KMS-11 (cell line): ENCODE results near the gene PATE3.

ENCODE experiments used
- H2AFZ ChIP-seq: fragments of 200-600 bp; sonication (generic); 2 replicates; pipeline ENCODE4 v1.6.1; 2016; ENCODE audit warnings: antibody characterized with exemption, mixed run types, low read depth
- H3K27ac ChIP-seq: fragments of 200-600 bp; sonication (generic); 2 replicates; pipeline ENCODE4 v1.6.1; 2016; ENCODE audit warnings: mild to moderate bottlenecking, mixed run types
- H3K27me3 ChIP-seq: fragments of 200-600 bp; sonication (generic); 2 replicates; pipeline ENCODE4 v1.6.1; 2017; ENCODE audit warnings: mild to moderate bottlenecking, low read depth, mixed run types, moderate library complexity; ENCODE audit not compliant: insufficient read depth
- H3K36me3 ChIP-seq: fragments of 200-600 bp; sonication (generic); 2 replicates; pipeline ENCODE4 v1.6.1; 2017; ENCODE audit warnings: mild to moderate bottlenecking, mixed run types; ENCODE audit not compliant: insufficient read depth
- H3K4me1 ChIP-seq: fragments of 200-600 bp; sonication (generic); 2 replicates; pipeline ENCODE4 v1.6.1; 2016; ENCODE audit warnings: mild to moderate bottlenecking, low read depth, mixed run types; ENCODE audit not compliant: poor library complexity, severe bottlenecking
- H3K4me2 ChIP-seq: fragments of 200-600 bp; sonication (generic); 2 replicates; pipeline ENCODE4 v1.7.0; 2016; ENCODE audit warnings: mild to moderate bottlenecking, mixed run types
- H3K4me3 ChIP-seq: fragments of 200-600 bp; sonication (generic); IDR thresholded peaks from 2 replicates; pipeline ENCODE4 v1.6.1; 2017; ENCODE audit warnings: low read depth, low read length, mixed read lengths; ENCODE audit not compliant: insufficient read depth
- H3K79me2 ChIP-seq: fragments of 200-600 bp; sonication (generic); 2 replicates; pipeline ENCODE4 v1.6.1; 2016; ENCODE audit warnings: low read depth, mixed run types; ENCODE audit not compliant: insufficient read depth
- H3K9ac ChIP-seq: fragments of 200-600 bp; sonication (generic); 2 replicates; pipeline ENCODE4 v1.6.1; 2016; ENCODE audit warnings: mild to moderate bottlenecking, mixed run types
- H4K20me1 ChIP-seq: fragments of 200-600 bp; sonication (generic); 2 replicates; pipeline ENCODE4 v1.6.1; 2016; ENCODE audit warnings: mild to moderate bottlenecking, mixed run types; ENCODE audit not compliant: insufficient read depth
- TF ChIP-seq, protein P1 (sequence below): fragments of 200-600 bp; sonication (generic); conservative IDR thresholded peaks from 2 replicates; pipeline ENCODE4 v1.6.1; 2017; ENCODE audit warnings: low read depth, mild to moderate bottlenecking, antibody characterized with exemption, low read length, moderate library complexity, mixed read lengths

Gene PATE3

DNA sequence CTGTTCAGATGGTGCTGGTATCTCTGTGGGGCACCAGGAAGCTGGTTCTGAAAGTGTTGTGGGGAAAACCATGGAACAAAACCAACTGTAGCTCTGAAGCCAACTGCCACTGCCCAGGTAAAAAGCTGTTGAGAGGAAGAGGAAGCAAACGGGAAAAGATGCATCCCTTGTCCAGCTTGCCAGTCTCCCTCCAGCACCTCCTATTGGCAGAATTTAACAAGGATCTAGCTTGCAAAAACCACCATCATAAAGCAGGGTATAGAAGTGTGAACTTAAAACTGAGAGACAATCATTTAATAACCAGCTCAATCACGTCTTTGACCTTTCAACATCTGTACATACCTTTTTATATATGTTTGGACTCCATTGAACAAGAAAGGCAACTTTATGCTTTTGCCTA, 37.3 kb upstream of the PATE3 start:
- Histone ChIP-seq H3K36me3 (no peaks in the 10 kb centered on the region), H2AFZ (no peak overlapping the region), H3K27ac (no peak overlapping the region), H3K4me1 (no peaks in the 10 kb centered on the region), H3K4me2 (no peak overlapping the region), H3K4me3 (no peak overlapping the region), H3K9ac (no peak overlapping the region), H3K27me3 (no peaks in the 10 kb centered on the region), H4K20me1 (no peaks in the 10 kb centered on the region), H3K79me2 (no peaks in the 10 kb centered on the region)
- TF ChIP-seq, protein P1, sequence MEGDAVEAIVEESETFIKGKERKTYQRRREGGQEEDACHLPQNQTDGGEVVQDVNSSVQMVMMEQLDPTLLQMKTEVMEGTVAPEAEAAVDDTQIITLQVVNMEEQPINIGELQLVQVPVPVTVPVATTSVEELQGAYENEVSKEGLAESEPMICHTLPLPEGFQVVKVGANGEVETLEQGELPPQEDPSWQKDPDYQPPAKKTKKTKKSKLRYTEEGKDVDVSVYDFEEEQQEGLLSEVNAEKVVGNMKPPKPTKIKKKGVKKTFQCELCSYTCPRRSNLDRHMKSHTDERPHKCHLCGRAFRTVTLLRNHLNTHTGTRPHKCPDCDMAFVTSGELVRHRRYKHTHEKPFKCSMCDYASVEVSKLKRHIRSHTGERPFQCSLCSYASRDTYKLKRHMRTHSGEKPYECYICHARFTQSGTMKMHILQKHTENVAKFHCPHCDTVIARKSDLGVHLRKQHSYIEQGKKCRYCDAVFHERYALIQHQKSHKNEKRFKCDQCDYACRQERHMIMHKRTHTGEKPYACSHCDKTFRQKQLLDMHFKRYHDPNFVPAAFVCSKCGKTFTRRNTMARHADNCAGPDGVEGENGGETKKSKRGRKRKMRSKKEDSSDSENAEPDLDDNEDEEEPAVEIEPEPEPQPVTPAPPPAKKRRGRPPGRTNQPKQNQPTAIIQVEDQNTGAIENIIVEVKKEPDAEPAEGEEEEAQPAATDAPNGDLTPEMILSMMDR = no peak

- no peak overlapping the region for H2AFZ ChIP-seq
- no peaks in the 10 kb centered on the region for H3K79me2 ChIP-seq
- H3K4me3 ChIP-seq = no peak overlapping the region
- H3K4me1 ChIP-seq = no peaks in the 10 kb centered on the region
- TF ChIP-seq, protein P1 = no peak
- no peak overlapping the region for H3K27ac ChIP-seq
- no peak overlapping the region for H3K9ac ChIP-seq
- no peak overlapping the region for H3K4me2 ChIP-seq
- H4K20me1 ChIP-seq = no peaks in the 10 kb centered on the region
- no peaks in the 10 kb centered on the region for H3K27me3 ChIP-seq
- no peaks in the 10 kb centered on the region for H3K36me3 ChIP-seq
Observed at GRCh38 chr11:125756050-125756449, 31.9 kb upstream of the PATE3 start.

- H3K4me1 ChIP-seq = no peaks in the 10 kb centered on the region
- no peak overlapping the region for H3K9ac ChIP-seq
- H4K20me1 ChIP-seq = no peaks in the 10 kb centered on the region
- no peaks in the 10 kb centered on the region for H3K79me2 ChIP-seq
- H3K4me2 ChIP-seq = no peak overlapping the region
- no peaks in the 10 kb centered on the region for H3K27me3 ChIP-seq
- H2AFZ ChIP-seq = no peak overlapping the region
- TF ChIP-seq, protein P1 = no peak
- no peak overlapping the region for H3K27ac ChIP-seq
- no peaks in the 10 kb centered on the region for H3K36me3 ChIP-seq
- no peak overlapping the region for H3K4me3 ChIP-seq
Observed at GRCh38 chr11:125762445-125762844, 25.5 kb upstream of the PATE3 start.

DNA sequence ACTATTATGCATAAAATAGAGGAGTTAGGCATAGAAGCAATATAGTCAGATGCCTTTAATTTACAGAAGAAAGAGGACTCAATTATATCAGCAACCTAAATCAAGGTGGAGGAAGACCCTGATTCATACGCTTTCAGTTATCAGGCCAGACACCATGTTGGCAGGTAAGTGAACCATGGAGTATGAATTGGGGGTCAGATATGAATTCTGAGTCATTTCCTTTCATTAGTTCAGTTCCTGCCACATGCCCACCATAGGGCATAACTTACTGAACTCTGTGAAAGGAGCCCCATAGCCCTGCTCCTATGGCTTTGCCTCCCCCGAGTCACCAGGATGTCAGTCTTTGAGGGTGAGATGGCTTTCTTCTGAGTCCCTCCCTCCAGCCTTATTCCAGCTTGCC, 24.4 kb upstream of the PATE3 start:
- no peak overlapping the region for H2AFZ ChIP-seq
- H3K27me3 ChIP-seq = no peaks in the 10 kb centered on the region
- no peaks in the 10 kb centered on the region for H3K4me1 ChIP-seq
- no peak overlapping the region for H3K4me3 ChIP-seq
- no peaks in the 10 kb centered on the region for H4K20me1 ChIP-seq
- no peak overlapping the region for H3K9ac ChIP-seq
- H3K4me2 ChIP-seq = no peak overlapping the region
- TF ChIP-seq, protein P1 = no peak
- H3K27ac ChIP-seq = no peak overlapping the region
- H3K79me2 ChIP-seq = no peaks in the 10 kb centered on the region
- no peaks in the 10 kb centered on the region for H3K36me3 ChIP-seq
